ENCODE results near the gene MACIR.

The MACIR gene

DNA sequence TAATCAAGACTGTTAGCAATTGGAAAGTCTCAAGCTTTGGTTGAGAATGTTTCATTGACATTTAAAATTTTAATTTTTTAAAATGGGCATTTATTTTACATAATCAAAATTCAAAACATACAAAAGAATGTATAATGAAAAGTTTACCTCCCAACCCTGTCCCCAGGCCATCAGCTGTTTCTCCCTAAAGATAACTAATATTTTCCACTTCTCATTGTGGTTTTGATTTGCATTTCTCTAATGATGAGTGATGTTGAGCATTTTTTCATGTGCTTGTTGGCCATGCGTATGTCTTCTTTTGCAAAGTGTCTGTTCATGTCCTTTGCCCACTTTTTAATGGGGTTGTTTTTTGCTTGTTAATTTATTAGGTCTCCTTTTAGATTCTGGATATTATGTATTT, 11.4 kb upstream of the MACIR start:
- no peak for DNase-seq

DNA sequence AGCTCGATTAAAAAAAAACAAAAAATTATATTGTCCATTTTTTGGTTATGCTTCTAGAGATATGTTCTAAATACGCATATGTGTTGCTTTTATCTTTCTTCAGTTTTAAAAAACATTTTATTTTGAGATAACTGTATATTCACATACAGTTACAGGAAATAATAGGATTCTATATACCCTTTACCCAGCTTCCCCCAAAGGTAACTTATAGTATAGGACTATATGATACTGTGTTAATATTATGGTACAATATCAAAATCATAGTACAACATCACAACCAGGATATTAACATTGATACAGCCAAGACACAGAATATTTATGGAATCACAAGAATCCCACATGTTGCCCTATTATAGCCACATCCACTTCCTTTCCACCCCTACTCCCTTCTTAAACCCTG, 9.5 kb upstream of the MACIR start:
- no peak for DNase-seq

DNA sequence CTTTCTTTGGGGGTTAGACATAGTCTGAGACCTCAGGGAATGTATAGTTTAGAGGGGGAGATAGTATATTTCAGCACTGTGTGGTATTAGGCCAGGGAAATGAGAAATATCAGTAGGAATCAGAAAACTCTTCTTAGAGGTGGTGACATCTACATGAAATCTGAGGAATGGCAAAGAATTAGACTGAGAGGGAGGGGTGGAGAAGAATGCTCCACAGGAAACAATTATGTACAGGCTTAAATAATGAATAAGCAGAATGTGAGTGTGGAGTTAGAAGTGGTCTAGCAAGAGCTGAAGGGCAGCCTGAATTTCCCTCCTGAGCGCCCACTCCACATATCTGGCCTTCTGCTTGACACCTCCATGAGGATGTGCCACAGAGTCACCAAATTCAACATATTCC, 3.6 kb upstream of the MACIR start:
- no peak for DNase-seq

DNA sequence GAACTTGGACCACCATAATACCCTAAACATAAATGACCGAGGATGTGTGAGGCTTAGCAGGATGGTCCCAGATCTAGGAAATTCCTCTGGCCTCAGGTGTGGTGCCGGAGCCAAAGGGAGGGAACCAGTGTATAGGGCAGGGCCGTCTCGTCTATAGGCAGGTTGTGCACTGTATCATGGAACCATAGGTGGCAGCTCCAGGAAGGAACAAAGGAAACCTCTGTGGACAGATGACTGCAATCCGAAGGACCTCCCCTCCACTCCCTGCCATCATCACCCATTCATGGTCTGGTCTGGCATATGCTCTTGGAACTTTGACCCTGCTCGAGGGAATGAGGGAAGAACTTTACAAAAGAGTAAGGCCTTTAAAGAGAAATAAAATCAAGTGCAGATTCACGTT, 2.9 kb upstream of the MACIR start:
- DNase-seq, result no peak

DNA sequence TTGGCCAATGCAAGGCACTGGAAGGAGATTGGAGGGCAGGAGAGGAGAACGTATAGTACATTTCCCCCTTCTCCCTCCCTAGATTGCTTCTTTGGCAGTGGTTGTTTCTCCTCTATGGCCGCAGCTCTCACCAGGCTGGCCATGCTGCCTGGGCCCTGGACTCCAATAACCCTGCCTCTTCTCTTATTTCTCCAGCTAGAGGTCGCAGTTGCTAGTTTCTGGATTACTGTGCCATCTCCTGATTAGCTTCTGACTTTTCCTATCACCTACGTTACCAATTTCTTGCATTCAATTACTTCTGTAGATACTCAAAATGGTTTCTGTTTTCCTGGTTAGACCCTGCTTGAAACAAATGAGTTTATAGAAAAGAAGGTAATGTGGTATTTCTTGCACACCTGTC, 2.4 kb upstream of the MACIR start:
- no peak for DNase-seq

DNA sequence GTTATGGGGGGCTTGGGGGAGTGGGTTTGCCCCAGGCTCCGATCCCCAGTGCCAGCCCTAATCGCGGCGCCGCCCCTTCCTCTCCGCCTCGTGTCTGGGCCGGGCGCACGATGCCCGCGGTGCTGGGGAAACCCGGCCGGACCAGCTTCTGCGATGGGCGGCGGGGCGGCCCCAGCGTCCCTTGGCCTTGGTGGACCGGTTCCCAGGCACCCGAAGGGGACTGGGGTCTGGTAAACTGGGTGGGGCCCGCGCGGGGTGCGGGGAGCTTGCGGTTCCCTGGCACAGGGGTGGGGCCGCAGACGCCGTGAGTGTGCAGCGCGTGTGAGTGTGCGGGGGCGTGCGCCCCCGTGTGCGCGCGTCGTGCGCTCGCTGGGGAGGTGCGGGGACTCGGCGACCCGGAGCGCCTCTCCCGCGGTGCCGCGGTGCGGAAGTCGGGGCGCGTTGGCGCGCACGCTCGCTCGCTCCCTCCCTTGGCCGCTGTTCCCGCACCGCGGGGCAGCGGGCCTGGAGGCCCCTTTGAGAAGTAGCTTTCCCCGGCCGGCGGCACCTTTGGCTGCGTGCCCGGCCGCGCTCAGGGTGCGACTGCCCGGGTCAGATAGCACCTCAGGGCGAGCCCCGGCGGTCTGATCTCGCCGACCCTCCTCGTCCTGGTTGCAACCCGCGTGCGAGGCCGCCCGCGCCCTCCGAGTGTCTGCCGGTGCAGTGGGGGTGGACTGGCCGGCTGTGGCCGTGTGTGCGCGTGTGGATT, 568 bp downstream of the MACIR start:
- peak; percentile 41 for DNase-seq

DNA sequence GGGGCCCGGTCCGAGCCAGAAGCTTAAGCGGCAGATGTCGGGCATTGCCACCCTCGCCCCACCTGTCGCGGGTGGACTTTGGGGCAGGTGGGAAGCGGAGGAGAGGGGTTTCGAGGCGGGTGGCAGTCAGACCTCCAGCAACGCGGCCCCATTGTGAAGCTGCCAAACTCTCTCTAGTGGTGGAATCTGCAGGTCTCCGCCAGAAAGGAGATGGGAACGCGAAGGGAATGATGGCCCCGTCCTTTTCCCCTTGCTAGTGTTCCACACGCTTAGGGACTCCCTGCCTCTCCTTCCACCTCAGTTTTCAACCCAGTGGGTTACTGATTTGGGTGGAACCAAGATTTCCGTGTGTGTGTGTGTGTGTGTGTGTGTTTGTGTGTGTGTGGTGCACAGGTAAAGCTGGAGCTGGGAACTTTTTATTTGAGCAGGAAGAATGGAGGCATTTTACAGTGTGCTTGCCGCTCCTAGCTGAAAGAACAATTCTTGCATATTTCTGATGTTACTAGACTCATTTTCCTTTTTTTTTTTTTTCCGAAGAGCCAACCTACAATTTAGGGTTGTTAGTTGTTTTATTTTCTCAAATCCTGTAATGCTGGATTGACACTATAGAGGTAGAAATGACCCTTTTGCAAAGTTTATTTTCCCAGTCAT, 1.3 kb downstream of the MACIR start:
- no peak for DNase-seq

DNA sequence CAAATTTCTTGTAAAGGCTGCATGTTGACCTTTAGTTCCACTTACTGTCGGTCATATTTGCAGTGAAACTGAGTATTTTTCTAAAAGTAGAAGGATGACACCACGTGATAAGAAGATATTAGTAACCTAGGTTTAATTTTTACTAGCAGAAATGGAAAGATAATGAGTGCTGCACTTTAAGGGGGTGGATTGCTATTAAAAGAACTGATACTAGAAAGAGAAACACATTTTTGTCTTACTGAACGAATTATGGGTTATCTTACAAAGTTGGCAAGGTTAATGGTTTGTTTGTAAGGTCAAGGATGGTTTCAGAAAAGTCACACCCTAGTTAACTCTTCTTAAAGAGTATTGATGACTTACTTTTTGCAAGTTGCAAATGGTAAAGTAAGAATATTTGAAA, 2.4 kb downstream of the MACIR start:
- DNase-seq, result no peak

DNA sequence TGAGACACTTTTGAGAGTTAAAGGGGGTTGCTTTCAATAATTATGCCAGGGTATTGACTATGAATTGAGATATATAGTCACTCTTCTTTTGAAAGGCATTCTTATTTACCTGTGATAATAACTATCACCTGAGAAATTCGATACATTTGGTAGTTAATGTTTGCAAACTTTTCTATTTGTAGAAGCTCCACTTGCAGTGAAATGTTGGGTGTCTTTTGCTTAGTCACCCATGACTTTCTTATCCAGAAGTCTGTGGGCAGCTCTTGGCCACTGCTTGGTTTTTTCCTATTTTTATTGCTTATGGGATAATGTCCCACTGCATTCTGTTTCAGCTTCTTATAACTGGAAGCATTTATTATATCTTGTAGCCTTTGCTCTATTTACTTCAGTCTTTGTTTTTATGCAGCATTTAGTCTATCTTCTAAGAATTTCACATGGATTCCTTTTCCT, 3.9 kb downstream of the MACIR start:
- no peak for DNase-seq

DNA sequence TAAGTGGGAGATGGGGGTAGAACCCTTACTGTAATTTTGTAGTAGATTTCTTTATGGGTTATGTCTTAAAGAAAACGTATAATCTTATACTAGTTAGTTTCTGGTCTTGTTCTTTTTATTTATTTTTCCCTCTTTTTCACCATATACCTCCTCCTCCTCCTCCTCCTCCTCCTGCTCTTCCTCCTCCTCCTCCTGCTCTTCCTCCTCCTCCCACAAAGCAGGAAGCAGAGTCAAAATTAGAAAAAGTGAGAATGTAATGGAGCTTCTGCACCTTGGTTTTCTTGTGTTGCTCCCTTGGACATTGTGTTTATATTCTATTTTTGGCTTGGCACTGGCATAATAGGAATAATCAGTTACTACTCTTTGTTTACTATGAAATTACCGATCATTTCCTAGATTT, 4.5 kb downstream of the MACIR start:
- DNase-seq, result no peak

DNA sequence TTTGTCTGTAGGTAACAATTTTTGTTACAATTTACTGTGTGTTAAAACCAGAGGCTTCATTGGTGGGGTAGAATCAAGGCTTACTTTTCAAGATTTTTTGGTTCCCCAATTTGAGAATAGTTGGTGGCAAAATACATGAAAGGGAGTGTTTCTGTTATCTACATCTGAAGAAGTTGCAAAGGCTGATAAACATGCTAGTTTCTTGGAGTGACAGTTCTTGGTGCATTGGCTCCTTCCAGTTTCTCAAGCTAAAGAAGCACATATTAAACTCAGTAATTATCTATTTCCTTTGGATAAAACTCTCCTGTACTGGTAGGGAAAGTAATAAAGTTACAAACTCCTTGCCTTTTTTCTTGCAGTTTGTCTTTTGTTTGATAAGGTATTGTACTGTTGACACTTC, 5.9 kb downstream of the MACIR start:
- DNase-seq, result no peak

DNA sequence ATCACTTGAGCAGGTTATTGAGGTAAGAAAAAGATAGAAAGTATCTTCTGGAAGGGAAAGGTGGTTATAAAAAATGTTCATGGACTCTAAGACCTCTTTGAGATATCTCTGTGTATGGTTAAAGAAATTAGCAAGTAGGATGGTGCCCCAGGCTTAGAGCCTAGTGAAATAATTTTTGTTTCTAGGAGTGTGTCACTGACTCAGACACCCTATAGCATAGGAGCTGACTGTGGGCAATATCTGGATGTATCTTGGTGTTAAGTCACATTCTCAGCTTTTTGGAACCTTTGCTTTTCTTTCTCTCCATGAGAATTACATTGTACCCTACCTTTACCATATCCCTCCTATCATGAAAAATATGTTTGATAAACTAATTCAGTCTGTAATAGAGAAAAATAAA, 12.0 kb downstream of the MACIR start:
- no peak for DNase-seq

DNA sequence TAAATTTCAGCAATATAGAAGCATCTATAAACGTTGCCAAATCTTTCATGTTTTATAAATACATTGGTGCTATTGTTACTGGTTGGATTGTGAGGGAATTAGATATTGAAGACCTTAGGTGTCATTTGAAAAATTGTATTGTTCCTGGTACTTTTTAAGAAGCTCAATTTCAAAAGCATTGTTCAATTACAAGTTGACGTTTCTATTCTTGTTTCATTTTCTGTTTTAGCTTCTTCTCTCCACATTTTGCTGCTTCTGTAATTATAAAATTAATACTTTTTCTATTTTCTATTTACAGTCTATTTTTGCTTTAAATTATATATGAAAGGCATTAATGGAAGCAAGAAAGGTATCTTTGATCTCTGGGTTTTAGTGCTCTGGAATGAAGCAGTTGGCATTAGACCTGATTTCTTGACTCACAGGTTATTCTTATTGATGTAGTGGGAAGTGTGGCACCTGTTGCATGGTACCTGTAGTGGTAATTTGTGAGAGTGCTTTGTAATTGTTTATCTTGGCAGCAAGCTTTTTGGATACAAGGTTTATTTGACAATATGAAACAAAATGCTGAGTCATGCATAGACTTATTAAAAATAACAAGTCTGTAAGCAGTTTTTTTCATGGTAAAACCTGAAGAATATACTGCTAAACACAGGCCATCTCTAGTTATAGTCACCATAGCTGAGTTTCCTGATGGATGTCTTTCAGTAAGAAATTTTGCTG, 13.2 kb downstream of the MACIR start:
- DNase-seq, result no peak

DNA sequence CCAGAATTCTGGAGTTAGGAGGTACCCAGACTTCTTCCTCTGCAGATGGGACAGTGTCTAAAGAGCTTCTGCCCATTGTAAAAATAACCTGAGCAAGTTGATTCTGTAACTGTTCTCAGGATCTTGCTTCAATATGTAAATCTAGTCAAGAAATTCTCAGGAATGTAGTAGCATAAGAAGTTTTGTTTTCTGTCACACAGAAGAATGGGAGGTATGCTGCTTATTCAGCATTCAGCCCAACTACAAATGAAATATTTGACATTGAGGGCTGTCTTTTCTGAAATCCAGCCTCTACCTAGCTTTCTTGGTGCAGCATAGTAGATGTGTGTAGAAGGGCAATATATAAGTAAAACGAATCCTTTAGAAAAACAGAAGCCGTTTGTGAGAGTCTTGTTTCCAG, 13.8 kb downstream of the MACIR start:
- DNase-seq, result no peak

DNA sequence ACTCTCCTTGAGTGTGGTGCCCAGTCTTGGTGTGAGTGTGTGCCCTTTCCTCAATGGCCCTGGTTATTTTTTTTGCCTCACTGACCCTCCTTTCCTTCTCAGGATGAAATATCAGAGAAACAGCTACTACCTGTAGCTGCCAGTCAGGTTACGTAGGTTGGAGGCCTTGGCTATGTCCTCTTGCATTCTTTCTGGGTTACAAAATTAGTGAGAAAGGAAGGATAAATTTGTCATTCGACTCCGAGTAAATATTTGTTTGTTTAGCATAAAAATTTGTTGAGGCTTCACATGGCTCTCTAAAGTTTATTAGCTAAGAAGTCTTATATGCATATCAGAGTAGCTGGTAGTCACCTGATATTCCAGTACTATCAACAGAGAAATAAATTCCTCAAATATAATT, 15.4 kb downstream of the MACIR start:
- no peak for DNase-seq

DNA sequence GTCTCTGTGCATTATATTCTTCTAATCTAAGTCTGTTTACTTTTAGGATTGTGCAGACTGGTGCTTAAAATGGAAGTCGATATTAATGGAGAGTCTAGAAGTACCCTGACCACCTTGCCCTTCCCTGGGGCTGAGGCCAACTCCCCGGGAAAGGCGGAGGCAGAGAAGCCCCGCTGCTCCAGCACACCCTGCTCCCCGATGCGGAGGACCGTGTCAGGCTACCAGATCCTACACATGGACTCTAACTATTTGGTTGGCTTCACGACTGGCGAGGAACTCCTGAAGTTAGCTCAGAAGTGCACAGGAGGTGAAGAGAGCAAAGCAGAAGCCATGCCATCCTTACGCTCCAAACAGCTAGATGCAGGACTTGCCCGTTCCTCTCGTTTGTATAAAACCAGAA, 17.3 kb downstream of the MACIR start:
- DNase-seq, result no peak

DNA sequence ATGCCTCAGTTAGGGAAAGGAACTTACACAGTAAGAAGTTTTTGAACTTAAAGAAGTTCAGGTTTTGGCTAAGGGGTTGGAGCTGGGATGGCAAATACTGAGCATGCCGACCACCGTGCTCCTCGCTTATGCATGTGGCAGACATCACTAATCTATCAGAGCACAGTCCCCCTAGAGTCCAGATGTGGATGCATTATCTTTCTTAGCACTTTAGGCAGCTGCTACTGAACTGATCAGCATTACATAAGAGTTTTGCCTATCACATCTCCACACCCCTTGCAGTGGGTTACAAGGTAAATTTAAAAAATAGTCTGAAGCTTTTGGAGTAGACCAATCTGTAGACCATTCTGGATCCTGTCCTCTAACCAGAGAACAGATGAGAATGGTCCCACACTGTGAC, 22.4 kb downstream of the MACIR start:
- no peak for DNase-seq

DNA sequence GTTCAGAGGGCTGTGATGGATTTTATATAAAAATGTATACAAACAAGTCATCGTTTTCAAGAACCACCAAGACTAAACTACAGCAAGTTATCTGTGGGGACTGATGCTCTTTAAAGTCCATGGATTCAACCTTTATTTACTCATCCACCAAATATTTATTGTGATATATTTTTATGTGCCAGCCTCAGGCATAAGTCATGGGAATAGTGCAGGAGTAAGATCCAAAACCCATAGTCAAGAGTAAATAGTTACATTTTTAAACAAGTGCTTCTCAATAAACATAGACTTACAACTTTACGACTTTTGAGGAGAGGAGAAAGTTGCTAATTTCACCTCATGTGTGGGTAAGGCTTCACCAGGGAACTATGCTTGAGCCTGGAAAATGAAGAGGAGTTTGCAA, 24.6 kb downstream of the MACIR start:
- DNase-seq, result no peak

DNA sequence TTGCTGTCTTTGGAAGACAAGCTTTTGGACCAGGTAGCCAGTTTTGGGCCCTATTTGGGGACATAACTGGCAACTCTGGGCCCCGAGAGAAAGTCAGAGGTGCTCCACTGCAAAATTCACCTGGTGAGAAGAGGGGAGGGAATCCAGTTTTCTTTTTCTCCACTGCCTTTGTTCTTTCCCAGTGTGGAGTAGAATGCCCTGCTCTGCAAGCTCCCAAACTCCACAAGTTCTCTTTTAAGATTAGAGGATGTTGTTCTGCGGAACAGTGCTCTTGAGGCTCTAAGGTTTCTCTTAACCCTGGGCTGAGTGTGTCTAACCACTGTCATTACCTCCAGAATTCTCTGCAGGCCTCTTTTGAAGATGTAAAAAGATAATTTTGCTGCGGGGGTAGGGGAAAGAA, 25.3 kb downstream of the MACIR start:
- DNase-seq, result no peak

DNA sequence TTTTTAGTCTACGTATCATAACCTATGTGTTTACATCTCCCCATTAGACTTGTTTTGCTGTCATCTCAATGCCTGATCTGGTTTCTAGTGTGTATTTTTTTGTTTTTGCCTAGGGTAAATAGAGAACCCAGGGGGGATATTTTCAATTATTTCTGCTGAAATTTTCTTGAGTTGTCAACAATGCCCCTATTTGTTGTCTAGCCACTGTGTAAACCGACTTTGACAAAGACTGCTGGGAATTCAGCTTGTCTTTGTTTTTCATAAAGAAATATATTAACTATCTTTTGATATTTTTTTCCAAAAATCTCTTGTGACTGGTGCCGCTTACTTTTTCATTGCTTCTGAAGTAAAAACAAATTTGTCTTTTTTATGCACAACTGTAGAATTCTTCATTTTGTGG, 28.1 kb downstream of the MACIR start:
- DNase-seq, result no peak

DNA sequence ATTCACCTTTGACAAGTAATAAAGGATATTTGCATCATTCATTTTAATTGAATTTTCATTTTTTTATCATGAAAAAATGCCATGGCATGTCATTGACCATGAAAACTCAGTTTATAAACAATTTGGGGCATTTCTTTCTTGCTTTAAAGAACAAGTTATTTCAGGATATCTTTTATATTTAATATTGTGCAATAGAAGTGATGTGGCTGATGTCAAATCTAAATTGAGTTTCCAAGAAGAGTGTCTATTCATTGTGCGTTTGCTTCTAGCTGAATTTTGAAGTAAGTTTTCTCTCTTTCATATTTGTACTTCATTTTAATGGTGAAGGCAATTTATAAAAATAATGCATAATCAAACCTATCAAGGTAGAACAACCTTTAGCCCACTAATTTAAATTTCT, 30.5 kb downstream of the MACIR start:
- DNase-seq, result no peak

DNA sequence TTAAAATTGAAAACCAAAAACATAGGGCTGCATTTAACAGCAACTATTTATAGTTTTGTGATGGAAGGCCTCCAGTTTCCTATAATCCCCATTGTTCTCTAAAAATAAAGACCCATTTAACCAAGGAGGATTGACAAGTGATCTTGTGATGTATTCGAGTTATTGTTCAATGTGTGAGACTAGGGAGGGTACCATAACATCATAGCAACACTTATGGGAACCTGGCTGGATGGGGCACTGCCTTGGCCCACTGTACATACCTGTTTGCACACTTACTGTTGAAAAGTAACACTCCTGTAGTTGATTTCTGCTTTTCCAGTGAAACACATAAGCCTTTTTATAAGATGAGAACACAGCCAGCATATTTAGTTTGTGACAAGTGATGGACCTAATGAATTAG, 32.3 kb downstream of the MACIR start:
- DNase-seq, result no peak

DNA sequence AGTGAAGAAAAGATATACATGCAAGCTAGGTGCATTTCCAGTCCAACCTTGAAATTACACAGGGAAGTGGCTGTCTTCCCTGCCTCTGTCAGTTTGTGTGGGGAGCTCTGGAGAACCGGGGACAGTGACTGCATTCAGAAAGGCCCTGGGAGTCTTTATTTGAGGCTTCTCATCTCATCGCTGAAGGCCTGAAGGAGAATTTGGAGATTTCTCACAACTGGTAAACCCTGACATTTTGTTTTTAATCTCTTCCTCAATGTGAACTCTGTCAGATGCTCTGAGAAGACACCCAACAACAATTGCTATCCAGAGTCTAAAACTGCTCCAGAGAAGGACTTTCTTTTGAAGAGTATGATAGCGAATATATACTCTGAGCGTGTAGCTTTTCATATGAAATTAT, 33.0 kb downstream of the MACIR start:
- DNase-seq, result no peak

DNA sequence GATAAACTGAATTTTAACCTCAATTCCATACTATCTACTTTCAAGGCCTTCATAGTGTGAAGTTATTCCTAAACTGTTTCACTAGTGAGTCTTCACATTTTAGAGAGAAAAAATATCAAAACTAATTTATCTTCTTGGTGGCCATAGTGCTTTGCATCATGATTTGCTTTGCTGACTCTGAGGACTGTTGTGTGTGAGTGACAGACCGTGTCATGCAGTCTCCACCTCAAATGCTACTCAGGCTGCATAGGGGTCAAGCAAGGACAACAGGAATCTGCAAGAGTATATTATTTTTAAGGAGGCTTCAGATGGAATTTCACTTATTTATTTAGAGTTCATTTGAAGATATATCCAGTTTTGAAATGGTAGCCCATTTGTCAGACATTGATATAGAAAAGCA, 34.5 kb downstream of the MACIR start:
- no peak for DNase-seq
